IPS-NIHi7 (cell line): ENCODE results near the gene NDUFV3.
"Not testable (repeated sequence)": the region's sequence is repeated elsewhere in the genome, so short reads cannot be mapped to it uniquely, and the experiment has no call there.

ENCODE experiments used
- DNase-seq: peaks from one replicate; pipeline ENCODE4 v3.0.0; 2012; ENCODE audit warnings: mixed read lengths; ENCODE audit errors: extremely low spot score

The NDUFV3 gene

GRCh38 chr21:42936360-42936759 lies 43.3 kb downstream of the NDUFV3 start:
- not testable (repeated sequence) for DNase-seq

DNA sequence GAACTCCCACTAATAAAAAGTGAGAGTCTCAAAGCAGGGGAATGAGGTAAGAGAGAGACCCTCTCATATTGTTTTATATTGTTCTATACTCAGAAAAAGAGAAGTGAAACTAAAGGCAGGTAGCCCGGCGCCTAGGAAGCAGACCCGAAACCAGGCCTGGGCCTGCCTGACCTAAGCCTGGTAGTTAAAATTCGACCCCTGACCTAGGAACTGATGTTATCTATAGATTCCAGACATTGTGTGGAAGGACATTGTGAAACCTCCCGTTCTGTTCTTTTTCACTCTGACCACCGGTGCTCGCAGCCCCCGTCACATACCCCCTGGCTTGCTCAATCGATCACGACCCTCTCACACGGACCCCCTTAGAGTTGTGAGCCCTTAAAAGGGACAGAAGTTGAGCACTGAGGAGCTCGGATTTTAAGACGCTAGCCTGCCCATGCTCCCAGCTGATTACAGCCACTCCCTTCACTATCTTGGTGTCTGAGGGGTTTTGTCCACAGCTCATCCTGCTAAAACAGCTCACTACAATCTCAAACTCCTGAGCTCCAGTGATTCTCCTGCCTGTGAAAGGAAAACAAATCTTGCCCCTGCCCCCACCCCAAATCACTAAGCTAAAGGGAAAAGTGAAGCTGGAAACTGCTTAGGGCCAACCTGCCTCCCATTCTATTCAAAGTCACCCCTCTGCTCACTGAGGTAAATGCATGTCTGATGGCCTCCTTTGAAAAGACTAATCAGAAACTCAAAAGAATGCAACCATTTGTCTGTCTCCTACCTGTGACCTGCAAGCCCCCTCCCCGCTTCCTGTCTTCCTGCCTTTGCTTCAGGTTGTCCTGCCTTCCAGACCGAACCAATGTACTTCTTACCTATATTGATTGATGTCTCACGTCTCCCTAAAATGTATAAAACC lies 44.2 kb downstream of the NDUFV3 start:
- not testable (repeated sequence) for DNase-seq

GRCh38 chr21:42937960-42938605 lies 45.0 kb downstream of the NDUFV3 start:
- DNase-seq = no peak

DNA sequence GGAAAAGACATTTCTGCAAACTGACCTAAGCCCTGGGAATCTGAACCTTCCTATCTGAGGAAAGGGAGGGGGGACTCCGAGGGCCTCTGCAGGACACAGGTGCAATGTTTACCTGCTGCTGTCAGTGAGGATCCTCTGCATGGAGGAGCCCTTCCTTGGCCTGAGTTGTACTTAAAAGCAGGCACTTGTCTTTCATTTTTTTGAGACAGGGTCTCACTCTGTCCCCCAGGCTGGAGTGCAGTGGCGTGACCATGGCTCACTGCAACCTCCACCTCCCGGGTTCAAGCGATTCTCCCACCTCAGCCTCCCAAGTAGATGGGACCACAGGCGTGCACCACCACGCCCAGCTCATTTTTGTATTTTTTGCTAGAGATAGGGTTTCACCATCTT lies 45.5 kb downstream of the NDUFV3 start:
- DNase-seq = peak; percentile 43

DNA sequence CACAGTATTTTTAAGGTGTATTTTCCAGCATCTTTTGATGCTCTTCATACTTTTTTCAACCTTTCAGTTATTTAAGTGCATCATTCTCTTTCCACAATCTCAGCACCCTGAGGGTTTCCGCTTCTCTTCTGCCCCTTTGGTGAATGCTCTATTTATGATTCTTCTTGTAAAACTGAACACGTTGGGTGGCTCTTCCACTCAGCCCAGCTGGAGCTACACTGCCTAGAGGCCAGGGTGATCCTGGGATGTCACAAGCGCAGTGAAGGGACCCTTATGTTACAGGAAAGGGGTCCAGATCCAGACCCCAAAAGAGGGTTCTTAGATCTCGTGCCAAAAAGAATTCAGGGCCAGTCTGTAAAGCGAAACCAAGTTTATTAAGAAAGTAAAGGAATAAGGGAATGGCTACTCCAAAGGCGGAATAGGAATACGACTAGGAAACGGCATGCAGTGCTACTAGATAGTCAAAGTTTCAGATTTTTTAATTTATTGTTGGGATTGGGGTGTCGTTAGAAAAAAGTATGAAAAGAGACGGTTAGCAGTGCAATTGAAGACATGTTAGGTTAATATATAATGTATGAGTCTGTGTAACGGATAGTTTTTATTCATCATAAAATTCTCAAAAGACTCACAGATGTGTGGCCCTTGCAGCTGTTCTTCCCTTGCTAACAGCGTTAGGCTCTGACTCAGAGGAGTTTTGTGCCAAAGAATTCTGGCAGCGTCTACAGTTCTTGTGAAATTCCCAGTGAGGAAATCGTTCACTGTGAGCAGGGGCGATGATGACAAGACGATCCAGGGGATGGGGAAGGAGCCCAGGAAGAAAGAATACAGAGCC lies 46.7 kb downstream of the NDUFV3 start:
- no peak for DNase-seq

- DNase-seq = no peak
These were observed 48.6 kb downstream of the NDUFV3 start for GRCh38 chr21:42941696-42942085.

DNA sequence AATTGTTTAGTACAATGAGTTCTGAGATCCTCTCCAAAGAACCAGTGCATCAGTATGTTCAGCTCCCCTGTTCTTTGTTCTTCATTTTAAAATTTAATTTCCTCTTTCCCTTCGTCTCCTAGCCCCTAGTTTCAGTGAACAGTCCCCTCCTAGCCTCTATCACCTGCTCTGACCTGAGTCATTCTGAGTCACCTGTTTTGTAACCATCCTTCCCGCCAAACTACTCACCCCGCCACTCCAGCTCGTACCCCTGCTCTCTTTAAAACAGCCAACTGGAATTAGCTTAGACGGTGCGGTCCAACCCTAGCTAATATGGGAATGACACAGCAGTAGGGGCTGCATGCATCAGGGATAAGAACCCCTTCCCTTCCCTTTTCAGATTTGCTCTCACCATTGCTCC lies 49.1 kb downstream of the NDUFV3 start:
- DNase-seq = no peak

- not testable (repeated sequence) for DNase-seq
These were observed 56.1 kb downstream of the NDUFV3 start for GRCh38 chr21:42949094-42949755.

- not testable (repeated sequence) for DNase-seq
These were observed 58.1 kb downstream of the NDUFV3 start for GRCh38 chr21:42951193-42951592.

DNA sequence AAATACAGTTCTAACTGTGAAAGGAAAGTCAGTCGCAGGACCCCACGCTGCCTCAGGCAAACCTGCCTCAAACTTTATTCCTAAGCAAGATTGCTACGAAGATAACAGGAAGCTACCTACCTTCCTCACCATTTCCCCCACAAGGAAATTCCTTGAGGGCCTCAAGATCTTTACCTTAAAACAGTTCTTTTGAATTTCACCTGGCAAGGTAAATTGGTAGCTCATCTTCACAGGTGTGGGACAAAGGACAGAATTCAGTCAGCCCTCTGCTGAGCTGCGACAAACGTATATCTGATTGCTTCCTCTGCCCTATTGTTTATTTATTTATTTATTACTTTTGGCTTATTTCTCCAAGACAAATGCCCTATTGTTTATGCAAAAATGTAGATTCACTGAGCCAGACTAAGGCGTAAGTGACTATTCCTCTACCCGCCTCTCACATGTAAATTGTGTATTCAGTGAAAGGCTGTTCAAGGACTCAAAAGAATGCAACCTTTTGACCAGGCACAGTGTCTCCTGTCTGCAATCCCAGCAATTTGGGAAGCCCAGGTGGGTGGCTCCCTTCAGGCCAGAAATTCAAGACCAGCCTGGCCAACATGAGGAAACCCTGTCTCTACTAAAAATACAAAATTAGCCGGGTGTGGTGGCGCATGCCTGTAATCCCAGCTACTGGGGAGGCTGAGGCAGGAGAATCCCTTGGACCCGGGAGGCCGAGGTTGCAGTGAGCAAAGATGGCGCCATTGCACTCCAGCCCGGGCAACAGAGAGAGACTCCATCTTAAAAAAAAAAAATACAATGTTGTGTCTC lies 63.9 kb downstream of the NDUFV3 start:
- DNase-seq = no peak

- not testable (repeated sequence) for DNase-seq
These were observed 65.0 kb downstream of the NDUFV3 start for GRCh38 chr21:42958122-42958521.

DNA sequence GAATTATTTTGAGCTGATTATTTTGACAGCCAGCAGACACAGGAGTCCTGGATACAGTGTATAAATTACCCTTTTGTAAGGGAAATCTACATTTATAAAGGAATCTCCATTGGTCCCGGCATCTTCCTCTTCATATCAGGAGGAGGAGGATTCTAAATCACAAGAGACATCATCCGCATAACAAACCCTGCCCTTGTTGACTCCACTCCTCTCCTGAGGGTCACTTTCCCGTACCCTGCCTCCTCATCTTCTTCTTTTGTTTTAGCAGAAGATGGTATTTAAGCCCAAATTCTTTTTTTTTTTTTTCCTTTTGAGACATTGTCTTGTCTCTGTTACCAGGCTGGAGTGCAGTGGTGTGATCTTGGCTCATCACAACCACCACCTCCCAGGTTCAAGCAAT lies 66.6 kb downstream of the NDUFV3 start:
- peak; percentile 60 for DNase-seq

DNA sequence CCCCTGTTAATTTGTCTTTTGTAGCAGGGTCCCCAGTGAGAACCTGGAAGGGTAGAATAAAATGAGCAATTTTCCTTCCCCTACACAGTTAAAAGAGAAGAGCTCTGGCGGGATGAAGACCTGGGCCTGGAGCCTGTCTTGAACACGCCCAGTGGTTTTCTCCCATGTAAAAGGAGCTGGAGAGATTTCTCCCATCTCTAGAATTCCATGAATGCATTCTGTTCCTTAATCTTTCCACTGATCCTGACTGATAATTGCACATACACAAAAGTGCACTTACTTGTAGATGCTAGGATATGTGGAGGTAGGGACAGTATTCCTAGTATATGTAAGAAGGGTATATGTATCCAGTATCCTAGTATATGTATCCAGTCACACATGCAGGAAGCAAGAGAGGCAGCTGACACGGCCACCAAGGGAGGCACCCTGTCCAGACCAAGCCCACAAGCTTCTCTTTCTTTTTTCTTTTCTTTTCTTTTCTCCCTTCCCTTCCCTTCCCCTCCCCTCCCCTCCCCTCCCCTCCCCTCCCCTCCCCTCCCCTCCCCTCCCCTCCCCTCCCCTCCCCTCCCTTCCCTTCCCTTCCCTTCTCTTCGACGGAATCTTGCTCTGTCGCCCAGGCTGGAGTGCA lies 69.4 kb downstream of the NDUFV3 start:
- DNase-seq = no peak
